Lower lobe of right lung (tissue), 2 donors: ENCODE results near the gene CALY. TPM values are rescaled to one million over a fixed set of nuclear protein-coding genes. Genes with fewer than 3 reads are reported as not detected.

Source experiments
- ATAC-seq, 2 donors: fragments of 200-7000 bp; cut with Tn5 transposase; one replicate each; pipeline ENCODE4 v1.9.1; 2020 to 2022; ENCODE audit warnings: mild to moderate bottlenecking in 2 of 2, moderate library complexity in 2 of 2
- DNase-seq: peaks from one replicate; pipeline ENCODE4 v3.0.0-alpha.2; 2020
- H3K27ac ChIP-seq: fragments of 200-600 bp; one replicate; pipeline ENCODE4 v1.8.0; 2022
- H3K27me3 ChIP-seq: fragments of 200-600 bp; one replicate; pipeline ENCODE4 v1.8.0; 2022; ENCODE audit warnings: low read depth
- H3K36me3 ChIP-seq: fragments of 200-600 bp; one replicate; pipeline ENCODE4 v1.8.0; 2022; ENCODE audit warnings: mild to moderate bottlenecking
- H3K4me1 ChIP-seq: fragments of 200-600 bp; one replicate; pipeline ENCODE4 v1.8.0; 2022
- H3K4me3 ChIP-seq: fragments of 200-600 bp; one replicate; pipeline ENCODE4 v1.8.0; 2022; ENCODE audit warnings: mild to moderate bottlenecking
- H3K9me3 ChIP-seq: fragments of 200-600 bp; one replicate; pipeline ENCODE4 v1.8.0; 2022
- CTCF ChIP-seq: fragments of 200-600 bp; IDR thresholded peaks from one replicate; pipeline ENCODE4 v1.8.0; 2022; ENCODE audit warnings: antibody characterized with exemption, mild to moderate bottlenecking
- intact Hi-C: fragments of 100-400 bp; cut with DNase I; formaldehyde crosslinking; loops from one replicate; pipeline ENCODE4 v1.11.0; 2022
- total RNA-seq: library from RNA; stranded (reverse); fragmentation: NEBNext Ultra II Directional; extraction: Animal tissue kit (Norgen Biotek cat#: 25700); gene quantifications from one replicate; pipeline ENCODE4 v1.2.1, GENCODE V29; 2021
- donor health status: DM: no; HTN: yes; CAD: no; lungs with severe emphysema.

Gene CALY
- total RNA-seq, 1 donor from 2014 or later, result not detected

- no peak overlapping the region for H3K27ac ChIP-seq
- intact Hi-C loops, result no loop called here
- H3K9me3 ChIP-seq, result no peaks in the 10 kb centered on the region
- H3K4me1 ChIP-seq, result no peaks in the 10 kb centered on the region
- H3K36me3 ChIP-seq, result no peaks in the 10 kb centered on the region
- H3K4me3 ChIP-seq, result no peak overlapping the region
- H3K27me3 ChIP-seq, result peaks cover 51% of the 10 kb centered on the region
- no peak for ATAC-seq
- TF ChIP-seq CTCF, result no peak
- peak; percentile 34 for DNase-seq
Observed at GRCh38 chr10:133347710-133348517, 11.2 kb upstream of the CALY start.

DNA sequence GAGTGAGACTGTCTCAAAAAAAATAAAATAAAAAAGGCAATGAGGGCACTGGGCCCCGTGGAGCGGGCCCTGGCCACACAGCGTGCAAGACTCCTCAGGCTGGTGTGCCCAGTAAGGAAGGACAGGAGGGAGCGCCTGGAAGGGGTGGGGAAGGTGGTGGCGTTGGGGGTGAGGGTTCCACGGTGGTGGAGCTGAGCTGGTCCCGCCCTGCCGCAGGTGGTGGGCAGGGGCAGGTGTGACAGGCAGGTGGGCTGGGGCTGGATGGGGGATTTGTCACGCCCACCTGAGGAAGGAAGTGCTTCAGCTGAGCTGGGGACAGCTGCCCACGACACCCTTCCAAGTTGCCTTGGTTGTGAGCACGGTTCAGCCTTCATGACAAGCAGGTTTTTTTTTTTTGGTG lies 9.7 kb upstream of the CALY start:
- no peak for TF ChIP-seq CTCF
- H3K27me3 ChIP-seq, result peaks cover 51% of the 10 kb centered on the region
- H3K4me1 ChIP-seq, result no peaks in the 10 kb centered on the region
- DNase-seq (no peak), ATAC-seq (no peak)
- H3K27ac ChIP-seq, result no peak overlapping the region
- intact Hi-C loops, result no loop called here
- H3K9me3 ChIP-seq, result no peaks in the 10 kb centered on the region
- H3K4me3 ChIP-seq, result no peak overlapping the region
- no peaks in the 10 kb centered on the region for H3K36me3 ChIP-seq

DNA sequence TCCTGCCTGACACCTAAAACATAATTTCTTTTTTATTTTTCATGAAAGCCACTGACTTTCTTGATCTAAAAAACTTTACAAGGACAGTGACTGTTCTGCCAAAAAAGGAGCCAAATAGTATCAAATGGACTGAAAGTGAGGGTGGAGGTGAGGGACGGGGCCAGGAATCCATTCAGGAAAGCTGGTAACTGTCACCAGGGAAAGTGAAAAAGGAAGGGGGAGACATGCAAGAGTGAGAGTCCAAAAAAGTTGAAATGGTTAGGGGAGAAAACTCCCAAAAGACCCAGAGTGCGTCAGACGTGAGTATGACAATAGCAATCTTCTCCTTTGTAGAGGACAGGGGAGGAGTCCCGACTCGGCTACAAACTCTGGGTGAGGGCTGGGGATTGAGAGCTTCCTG lies 7.5 kb upstream of the CALY start:
- no peaks in the 10 kb centered on the region for H3K4me1 ChIP-seq
- no peaks in the 10 kb centered on the region for H3K9me3 ChIP-seq
- intact Hi-C loops, result no loop called here
- no peaks in the 10 kb centered on the region for H3K36me3 ChIP-seq
- peaks cover 49% of the 10 kb centered on the region for H3K27me3 ChIP-seq
- H3K27ac ChIP-seq, result no peak overlapping the region
- TF ChIP-seq CTCF, result no peak
- no peak overlapping the region for H3K4me3 ChIP-seq
- ATAC-seq, result no peak
- no peak for DNase-seq

DNA sequence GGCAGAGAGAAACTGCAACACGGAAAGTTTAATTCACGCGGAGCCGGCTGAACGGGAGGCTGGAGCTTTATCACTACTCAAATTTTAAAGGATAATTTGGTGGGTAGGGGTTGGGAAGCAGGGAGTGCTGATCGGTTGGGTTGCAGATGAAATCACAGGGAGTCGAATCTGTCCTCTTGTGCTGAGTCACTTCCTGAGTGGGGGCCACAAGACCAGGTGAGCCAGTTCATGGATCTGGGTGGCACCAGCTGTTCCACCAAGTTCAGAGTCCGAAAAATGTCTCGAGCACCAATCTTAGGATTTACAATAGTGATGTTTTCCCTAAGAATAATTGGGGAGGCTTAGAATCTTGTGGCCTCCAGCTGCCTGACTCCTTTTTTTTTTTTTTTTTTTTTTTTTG lies 6.9 kb upstream of the CALY start:
- ATAC-seq, result no peak
- Histone ChIP-seq H3K9me3 (no peaks in the 10 kb centered on the region), H3K27ac (no peak overlapping the region), H3K27me3 (peaks cover 47% of the 10 kb centered on the region), H3K4me3 (no peak overlapping the region), H3K36me3 (no peaks in the 10 kb centered on the region), H3K4me1 (no peaks in the 10 kb centered on the region)
- no peak for TF ChIP-seq CTCF
- DNase-seq, result no peak
- intact Hi-C loops, result no loop called here

GRCh38 chr10:133342942-133343341 lies 6.2 kb upstream of the CALY start:
- ATAC-seq, result no peak
- TF ChIP-seq CTCF, result no peak
- Histone ChIP-seq H3K36me3 (no peaks in the 10 kb centered on the region), H3K27me3 (peaks cover 40% of the 10 kb centered on the region), H3K9me3 (no peaks in the 10 kb centered on the region), H3K4me1 (no peaks in the 10 kb centered on the region), H3K4me3 (no peak overlapping the region), H3K27ac (no peak overlapping the region)
- no peak for DNase-seq
- intact Hi-C loops, result no loop called here
